Retinal pigment epithelial cell (primary cell): ENCODE data around the gene SOAT2.
A peak's percentile ranks its signal among the peaks of the same experiment; 100 is the strongest.

Experiments used
- DNase-seq: peaks from one replicate; pipeline ENCODE4 v3.0.0-alpha.2; 2010; ENCODE audit warnings: low read depth
- H3K4me3 ChIP-seq: 2 replicates; pipeline ENCODE4 v1.5.1; 2011; ENCODE audit warnings: mild to moderate bottlenecking, low read length, control low read depth, moderate library complexity
- CTCF ChIP-seq: conservative IDR thresholded peaks from 2 replicates; pipeline ENCODE4 v1.5.1; 2011; ENCODE audit warnings: low read depth, low read length, control low read depth, inconsistent platforms

SOAT2 gene

DNA sequence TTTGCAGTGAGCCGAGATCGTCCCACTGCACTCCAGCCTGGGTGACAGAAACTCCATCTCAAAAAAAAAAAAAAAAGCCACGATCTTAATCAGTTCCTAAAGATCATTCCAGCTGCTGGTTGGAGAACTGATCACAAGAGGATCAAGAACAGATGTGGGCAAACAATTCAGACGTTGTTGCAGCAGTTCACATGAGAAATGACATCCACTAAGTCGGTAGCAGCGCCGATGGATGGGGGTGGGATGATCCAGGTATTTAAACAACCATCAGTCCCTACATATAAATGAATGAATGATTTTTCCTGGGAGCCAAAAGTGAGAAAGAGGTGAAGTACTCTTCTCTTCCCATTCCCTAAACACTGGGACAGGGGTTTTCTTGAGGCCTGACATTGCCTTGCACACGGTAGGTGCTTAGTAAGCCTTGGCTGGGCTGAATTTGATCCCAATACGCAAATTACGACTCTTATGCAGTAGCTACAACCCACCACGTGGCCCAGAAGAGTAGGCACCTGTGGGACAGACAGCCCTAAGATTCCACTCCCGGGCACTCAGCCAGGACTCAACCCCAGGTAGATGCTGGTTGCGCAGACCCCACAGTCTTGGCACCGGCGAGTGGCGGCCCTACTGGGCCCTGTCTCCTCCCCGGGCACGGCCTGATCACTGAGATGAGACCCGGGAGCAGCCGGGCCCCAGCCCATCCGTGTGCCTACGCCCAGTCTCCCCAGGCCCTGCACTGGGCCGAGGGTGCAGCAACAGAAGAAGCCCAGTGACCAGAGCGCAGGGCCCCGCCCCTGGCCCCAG is 24.7 kb upstream of the SOAT2 start:
- peak overlapping the region; percentile 73 for H3K4me3 ChIP-seq
- no peak for TF ChIP-seq CTCF
- DNase-seq = no peak

- TF ChIP-seq CTCF = no peak
- peak within 1 kb of the TSS; percentile 73 for H3K4me3 ChIP-seq
- peak; percentile 80 for DNase-seq
Observed at GRCh38 chr12:53079226-53080117, 23.8 kb upstream of the SOAT2 start, which contains the start of gene SPRYD3. TSS of gene SPRYD3 (minus strand) at chr12:53079390. CDS start at chr12:53079333, 57 bp downstream.

GRCh38 chr12:53082637-53083175 is 20.6 kb upstream of the SOAT2 start:
- TF ChIP-seq CTCF = no peak
- DNase-seq = no peak
- no peak overlapping the region for H3K4me3 ChIP-seq

- TF ChIP-seq CTCF = no peak
- no peak for DNase-seq
- H3K4me3 ChIP-seq = no peak overlapping the region
Observed at GRCh38 chr12:53086361-53086760, 16.9 kb upstream of the SOAT2 start.

DNA sequence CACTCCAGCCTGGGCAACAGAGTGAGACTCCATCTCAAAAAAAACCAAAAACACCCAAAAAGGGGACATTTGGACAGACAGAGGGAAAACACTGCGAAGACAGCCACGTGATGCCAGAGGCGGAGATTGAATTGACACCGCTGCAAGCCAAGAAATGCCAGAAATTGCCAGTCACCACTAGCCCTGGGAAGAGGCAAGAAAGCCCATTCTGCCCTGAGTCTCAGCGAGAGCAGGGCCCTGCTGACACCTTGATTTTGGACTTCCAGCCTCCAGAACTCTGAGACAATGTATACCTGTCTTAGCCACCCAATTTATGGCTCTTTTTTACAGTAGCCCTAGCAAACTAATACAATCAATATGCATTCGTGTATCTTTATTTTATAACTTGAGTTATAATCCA is 13.2 kb upstream of the SOAT2 start:
- TF ChIP-seq CTCF = no peak
- DNase-seq = no peak
- no peak overlapping the region for H3K4me3 ChIP-seq

DNA sequence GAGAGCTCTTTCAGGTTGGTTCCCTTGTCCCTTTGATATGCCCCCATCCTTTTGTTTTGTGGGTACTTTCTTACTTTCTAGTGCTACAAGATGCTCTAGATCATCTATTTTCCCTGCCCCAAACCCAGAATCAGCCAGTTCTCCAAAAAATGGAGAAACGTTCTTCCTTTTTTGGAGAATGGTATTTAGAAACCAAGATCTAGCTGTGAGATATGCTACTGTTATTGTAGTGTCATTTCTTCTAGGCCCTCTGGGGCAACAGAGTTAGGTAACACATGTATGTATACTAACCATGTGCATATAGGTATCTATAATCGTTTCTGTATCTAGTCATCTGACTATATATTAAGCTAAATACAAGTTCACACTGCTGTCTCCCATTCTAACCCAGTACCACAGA is 12.7 kb upstream of the SOAT2 start:
- no peak for DNase-seq
- no peak overlapping the region for H3K4me3 ChIP-seq
- no peak for TF ChIP-seq CTCF
